SKM-1 treated with dmso at 0.1 percent for 144 hours (cell line): ENCODE data around the gene CLMN.

Experiments used
- DNase-seq: peaks from one replicate; lab custom pipeline; 2025; ENCODE audit not compliant: unreplicated experiment; lab: John Stamatoyannopoulos, UW

The CLMN gene

DNA sequence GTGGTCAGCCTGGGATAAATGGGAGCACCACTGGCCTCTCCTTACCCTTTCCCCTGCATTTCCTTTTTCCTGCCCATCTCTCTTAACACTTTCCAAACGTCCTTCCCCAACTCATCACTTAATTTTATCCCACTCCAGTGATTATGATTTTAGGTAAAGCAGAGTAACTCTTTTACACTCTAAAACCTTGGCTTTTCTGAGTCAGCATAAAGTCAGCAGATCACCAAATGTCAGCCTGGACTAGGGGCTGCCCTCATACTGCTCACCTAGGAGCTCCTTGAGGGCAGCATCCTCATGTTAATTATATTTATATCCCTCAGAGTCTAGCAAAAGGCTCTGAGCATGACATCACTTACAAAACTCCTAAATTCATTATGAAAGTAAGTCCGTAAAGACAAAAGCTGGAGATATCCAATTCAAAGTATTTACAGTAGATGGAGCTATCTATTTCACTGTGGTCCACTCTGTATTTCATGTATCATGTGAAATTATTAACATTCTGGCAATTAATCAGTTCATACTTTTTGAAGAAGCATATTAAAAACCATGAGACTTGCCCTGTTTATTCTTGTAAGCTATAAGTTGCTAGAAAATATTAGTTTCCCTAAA, 145.4 kb downstream of the CLMN start:
- DNase-seq = no peak

DNA sequence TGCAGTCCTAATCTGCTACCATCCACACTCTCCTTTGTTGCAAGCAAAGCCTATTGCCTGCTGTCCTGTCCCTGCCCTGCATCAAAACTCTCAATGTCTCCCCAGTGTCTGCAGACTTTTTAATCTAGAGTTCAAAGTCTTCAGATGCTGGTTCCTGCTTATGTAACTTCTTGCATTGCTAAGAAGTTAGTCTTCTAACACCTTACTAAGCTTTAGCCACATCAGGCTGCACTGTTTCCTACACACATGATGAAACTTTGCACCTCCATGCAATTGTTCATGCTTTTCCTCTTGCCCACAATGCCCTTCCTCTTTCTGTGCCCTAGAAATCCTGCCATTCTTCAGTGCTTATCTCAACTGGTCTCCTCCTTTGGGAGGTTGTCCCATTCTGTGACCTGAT, 146.2 kb downstream of the CLMN start:
- peak; percentile 36 for DNase-seq

DNA sequence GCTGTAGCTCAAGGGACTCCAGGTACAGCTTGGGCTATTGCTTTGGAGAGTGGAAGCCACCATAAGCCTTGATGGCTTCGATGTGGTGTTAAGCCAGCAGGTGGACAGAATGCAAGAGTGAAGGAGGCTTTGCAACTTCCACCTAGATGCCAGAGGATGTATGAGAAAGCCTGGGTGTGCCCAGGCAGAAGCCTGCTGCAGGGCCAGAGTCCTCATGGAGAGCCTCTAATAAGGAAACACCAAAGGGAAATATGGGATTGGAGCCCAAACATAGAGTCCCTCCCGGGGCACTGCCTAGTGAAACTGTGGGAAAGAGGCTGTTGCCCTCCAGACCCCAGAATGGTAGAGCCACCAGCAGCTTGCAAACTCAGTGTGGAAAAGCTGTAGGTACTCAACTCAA, 152.5 kb downstream of the CLMN start:
- no peak for DNase-seq

DNA sequence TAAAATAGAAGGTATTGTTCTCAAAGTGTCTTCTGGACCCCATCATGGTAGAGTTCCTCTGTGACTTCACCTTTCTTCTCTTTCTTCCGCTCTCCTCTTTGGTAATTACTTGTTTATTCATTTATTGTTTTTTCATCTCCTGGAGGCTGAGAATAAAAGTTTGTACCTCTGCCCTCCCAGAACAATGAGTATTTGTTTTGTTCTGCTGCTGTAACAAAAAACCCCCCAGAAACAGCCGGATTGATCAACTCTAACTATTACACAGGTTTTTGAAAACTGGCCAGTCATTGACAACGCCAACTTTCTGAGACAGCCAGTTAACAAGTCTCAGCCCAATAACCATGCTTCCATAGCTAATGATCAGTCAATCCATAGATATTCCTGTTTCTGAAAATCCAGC, 154.2 kb downstream of the CLMN start:
- DNase-seq = no peak

DNA sequence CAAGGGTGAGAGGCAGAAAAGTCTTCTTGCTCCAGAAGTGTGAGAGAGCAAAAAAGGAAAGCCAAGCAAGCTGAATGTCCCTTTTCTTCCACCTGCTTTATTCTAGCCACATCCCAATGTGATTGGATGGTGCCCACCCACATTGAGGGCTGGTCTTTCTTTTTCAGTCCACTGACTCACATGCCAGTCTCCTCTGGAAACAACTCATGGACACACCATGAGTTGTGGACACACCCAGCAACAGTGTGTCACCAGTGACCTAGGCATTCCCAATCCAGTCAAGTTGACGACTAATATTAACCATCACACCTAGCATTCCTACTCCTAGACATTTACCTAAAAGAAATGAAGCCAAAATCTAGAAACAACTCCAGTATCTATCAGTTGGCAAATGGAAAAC, 155.2 kb downstream of the CLMN start:
- DNase-seq = no peak

DNA sequence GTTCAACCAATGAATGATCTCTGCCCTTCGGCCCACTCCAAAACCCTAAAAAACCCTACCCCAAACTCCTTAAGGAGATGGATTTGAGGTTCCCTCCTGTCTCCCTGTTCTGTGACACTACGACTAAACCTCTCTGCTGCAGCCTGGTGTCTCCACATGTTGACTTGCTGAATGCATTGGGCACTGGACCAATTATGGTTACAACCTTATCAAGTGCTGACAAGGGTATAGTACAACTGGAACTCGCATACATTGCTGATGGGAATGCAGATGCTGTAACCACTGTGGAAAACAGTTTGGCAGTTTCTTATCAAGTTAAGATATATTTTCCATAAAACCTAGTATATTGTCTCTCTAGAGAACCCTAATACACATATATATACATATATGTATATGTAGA, 156.0 kb downstream of the CLMN start:
- no peak for DNase-seq

DNA sequence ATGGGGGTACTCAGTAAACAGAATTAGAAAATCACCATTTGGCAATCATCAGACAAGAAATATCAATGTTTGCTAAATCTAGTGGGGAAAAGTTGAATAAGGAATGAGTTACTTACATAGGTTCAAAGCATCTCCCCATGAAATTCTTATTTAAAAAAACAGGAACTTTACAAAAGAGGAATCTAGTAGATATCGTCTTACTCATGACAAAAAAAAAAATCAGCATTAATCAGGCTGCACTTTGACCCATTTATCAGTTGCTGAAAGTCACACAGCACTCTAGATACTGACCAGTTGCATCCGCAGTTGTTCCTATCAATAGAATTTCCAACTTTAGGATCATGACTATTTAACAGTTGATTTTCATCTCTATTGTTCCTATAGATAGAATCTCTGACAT, 156.6 kb downstream of the CLMN start:
- DNase-seq = no peak

DNA sequence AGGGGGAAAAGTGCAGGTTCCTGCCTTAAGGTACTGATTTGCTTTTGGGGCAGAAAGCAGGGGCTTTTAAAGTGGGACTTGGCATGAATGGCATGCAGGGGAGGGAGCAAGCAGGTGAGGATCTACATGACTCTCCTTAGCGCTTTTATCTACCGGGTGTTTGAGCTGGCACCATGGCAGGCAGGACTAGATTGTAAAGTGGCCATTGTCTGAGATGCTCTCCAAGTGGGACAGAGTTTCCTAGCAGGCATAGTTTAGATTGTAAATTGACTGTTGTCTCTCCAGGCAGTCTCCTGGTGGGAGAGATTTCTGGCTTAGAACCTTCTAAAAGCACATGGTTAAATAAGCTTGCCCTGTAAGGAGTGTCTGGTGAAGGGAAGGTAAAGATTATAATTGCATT, 157.1 kb downstream of the CLMN start:
- no peak for DNase-seq

DNA sequence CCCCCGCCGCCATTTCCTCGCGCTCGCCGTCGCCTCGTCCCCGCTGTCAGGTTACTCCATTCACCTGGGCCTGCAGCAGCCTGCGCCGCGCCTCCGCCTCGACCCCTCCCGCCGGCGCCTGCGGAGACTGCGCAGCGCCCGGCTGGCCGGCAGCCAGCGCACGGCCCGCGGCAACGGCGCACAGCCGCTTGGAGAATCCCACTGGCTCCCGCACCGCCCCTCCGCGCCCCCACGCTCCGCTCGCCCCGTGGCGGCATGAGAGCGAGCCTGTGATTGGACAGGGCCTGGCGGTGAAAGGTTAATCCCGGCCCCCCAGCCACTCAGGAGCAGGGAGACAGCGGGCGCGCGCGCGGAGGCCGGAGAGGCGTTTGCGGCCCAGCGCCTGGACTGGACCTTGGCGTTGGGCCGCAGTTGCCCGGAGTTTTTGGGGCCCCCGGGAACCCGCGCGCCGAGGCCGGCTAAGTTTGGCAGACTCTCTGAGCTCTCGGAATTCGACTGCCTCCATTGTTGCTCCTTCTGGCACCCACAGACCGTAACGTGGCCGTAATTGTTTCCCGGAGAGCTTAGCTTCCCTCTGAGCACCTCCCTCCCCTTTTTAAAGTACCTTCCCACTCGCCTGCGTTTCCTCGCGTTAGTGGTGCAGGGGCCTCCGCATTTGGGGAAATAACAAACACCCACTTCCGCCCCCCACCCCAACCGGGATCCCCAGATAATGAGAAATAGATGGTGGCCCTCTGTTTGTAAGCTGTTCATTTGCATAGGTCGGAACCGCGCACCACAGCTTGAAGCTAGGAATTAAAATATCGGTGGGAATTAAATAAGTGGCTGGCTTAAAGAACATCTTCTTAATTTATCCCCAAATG, 162.2 kb downstream of the CLMN start, which contains the start of gene DICER1:
DICER1 (minus strand) TSS at position 203 of the 863 bp plus-strand sequence. CDS start 24,071 bp downstream, outside the sequence.
- peak; percentile 66 for DNase-seq

DNA sequence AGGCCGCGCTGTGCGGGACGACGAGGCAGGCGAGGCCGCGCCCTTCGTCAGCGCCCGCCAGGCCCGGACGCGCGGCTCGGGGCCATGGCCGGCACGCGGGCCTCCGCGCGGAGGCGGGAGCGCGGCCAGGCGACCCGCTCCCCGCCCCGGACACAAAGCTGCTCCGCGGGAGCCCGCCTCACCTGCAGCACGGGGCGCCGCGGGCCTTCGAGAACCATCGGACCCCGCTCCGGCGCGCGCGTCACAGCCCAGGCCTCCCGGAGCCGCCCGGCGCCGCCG, 162.7 kb downstream of the CLMN start:
- DNase-seq = no peak

DNA sequence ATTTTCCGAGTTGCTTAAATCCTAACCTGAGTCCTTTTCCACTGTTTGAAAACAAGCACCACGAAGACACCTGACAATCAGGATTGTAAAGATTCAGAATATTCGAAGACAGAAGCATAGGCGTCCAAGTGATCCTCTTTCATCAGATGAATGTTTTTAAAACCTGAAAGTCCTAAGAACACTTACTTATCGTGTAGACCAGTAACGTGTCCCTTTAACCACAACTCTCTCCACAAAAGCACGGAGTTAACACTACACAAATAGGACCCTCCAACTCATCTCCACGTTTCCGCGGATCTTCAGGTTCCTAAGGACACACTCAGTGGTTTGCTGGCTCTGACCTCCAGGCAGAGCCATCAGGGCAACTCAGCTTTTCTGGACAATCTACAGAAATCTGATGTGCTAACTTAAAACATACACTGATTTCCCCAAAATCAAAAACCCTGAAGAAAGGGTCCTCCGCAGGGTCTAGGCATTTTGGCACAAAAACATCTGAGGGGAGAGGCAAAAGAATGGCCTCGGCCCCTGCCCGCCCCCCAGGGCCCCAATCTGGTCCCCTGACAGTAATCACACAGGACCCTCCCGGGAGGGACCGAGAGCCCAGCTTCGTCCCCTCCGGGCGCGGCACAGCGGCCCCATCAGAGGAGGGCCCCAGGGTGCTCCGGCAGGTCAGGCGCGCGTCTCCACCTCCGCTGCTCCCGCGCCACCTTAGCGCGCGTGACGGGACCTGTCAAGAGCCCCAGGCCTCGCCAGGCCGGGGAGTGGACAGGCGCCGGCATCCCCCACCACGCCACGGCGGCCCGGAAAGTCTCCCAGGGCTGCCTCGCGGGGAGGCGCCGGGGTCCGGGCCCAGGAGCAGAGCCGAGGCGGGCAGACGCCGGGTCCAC, 163.3 kb downstream of the CLMN start:
- DNase-seq = no peak

DNA sequence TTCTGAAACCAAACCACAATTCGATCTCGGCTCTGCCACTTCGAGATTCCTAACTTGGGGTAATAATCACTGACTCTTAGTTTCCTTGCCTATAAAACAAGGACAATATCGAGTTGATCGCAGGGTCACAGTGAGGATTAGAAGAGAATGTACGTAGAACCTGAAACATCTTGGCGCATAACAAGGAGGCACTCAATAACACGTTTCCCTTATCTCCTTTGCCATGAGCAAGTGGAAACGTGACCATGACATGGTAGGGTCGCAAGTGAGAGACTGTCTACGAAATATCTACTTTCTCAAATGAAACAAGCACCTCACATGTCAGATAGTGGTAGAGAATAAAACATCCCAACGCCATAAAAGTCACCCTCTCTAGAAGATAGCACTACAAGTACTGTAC, 164.7 kb downstream of the CLMN start:
- no peak for DNase-seq

DNA sequence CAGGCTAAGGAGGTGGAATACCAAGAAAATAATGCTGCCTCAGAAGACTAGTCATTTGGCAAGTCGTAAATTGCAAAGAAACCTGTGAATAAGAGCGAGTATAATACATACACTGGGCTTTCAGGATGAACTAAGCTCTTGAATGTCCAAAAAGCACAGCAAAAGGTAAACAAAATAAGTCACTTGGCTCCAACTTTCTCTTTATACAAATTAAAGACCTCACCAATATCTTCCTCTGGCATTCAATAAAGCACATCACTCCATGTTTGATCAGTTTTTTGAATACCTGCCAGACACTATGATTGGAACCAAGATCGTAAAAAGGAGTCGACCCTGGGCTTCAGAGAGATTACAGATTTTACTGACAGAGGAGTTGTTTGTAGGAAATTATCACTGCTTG, 165.8 kb downstream of the CLMN start:
- no peak for DNase-seq

DNA sequence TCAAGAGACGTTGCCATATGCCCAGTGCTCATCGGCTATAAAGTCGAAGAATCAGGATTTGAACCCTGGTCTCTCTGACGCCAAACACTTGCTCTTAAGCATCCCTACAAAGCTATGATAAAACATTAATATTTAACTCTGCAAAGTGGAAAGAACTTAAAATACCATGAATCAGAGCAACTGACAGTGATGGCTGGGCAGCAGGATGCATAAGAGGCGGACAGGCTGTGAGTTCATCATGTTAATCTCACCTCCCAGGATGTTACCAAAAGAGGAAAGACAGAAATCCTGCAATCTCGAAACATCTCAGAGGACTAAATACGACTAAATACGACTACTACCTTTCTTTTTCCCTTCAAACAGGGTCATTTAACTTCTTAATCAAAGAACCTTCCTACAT, 168.1 kb downstream of the CLMN start:
- no peak for DNase-seq

DNA sequence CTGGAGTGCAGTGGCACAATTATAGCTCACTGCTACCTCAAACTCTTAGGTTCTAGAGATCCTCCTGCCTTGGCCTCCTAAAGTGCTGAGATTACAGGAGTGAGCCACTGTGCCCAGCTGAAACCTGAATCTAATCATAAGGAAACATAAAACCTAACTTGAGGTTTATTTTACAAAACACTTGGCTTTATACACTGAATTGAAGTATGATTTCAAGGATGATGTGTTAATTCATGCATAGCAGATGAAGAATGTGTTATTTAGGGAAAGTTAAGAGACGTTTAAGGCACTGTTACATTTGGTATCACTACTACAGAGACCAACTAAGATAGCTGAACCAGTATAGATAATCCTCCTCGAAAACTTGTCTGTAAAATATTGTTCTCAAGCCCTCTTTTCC, 168.8 kb downstream of the CLMN start:
- DNase-seq = no peak

DNA sequence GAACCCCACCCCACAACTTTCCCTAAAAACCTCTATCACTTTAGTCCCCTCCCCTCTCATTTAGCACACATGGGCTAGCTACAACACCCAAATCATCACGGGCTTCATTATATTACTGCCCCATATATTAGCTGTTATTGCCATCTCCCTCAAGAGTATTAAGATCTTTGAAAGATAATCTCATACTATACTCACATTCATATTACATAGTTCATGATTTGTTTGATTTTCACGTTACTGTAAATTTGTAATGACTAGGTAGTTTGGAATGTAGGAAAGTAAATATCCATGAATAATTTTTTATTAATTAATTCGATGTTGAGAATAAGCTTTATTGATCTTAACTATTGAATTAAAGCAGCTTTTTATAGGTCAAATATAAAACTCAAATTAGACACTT, 170.3 kb downstream of the CLMN start:
- DNase-seq = no peak

DNA sequence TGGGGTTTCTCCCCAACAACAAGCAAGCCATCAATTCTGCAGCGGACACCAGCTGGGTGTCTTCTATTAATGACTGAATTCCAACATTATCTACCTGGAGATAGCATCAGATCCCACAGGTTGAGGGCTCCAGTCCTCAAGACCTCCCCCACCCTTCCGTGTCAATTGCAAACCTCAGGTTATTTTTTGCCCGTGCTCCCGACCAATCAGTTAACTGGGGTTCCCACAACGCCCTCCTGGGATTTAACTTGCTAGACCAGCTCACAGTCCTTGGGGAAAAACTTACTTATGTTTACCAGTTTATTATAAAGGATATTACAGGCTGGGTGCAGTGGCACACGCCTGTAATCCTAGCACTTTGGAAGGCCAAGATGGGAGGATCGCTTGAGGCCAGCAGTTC, 172.1 kb downstream of the CLMN start:
- no peak for DNase-seq

DNA sequence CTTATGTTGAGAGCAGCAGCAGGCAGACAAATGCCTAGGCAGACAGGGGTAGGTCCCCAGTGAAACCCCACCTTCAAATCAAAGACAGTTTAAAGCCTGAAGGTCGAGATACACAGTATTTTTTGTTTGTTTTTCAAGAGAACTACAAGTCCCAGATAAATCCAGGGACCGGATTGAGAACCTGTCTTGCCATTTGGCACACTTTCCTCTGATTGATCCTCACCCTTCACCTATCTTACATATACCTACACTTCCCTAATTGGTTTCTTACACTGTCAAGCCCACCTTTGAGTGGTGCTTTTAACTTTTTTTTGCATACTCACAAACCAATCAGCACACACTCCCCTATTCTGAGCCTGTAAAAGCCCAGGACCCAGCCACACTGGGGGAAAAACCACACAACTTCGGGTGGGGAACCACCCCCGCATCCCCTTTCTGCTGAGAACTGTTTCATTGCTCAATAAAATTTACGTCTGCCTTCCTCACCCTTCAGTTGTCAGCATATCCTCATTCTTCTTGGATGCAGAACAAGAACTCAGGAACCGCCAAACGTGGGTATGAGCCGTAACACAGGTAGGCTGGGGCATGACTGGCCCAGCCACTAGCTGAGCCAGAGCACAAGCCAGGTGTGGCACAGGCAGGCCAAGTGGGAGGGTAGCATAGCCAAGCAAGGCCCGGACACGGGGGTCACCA, 173.5 kb downstream of the CLMN start:
- no peak for DNase-seq

DNA sequence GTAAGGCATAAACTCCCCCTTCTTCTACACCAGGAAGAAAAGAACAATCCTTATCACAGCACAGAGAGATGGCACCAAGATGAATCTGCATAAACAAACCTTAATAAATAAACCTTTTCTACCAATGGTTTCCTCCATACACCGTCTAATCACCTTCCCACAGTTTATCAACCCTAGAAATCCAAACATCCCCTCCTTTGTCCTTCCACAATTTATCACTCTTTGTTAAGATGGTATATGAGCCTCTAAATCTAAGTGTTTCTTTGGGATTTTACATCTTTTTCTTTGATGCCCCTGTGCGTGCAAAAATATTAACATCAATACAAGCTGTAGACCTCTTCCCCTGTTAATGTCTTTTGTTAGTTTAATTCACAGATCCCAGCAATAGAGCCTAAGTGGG, 174.9 kb downstream of the CLMN start:
- DNase-seq = no peak

DNA sequence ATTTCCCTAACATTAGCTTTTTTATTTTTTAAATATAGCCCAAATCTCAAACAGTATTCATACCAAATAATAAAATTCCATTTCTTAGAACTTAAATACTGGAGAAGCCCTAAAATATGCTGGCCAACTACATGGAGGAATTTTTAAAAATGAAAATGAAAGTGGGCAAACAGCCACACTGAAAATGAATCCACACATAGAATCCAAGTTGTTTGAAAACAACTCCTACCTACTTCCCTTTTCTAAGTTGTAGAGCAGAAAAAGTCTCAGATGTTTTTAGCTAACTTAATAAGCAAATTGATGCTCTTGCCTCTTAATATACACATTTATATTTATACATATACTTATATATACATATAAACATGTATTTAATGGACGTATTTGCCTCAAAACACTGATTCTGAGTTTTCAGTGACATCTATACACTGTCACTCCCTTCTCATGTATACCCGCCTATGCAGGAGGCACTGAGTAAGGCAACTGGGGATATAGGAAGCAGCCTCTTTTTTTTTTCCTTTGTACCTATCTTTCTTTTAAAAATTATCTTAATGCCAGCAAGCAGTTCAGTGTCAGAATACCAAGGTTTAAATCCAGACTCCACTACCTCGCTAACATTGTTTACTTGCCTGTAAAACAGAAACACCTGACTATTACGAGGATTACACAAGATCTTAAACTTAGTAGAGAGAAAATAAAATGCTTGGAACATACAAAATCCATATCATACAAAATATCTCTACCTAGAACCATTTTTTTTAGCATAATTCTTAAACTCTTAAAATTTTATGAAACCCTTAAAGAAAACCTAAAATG, 175.7 kb downstream of the CLMN start:
- no peak for DNase-seq

DNA sequence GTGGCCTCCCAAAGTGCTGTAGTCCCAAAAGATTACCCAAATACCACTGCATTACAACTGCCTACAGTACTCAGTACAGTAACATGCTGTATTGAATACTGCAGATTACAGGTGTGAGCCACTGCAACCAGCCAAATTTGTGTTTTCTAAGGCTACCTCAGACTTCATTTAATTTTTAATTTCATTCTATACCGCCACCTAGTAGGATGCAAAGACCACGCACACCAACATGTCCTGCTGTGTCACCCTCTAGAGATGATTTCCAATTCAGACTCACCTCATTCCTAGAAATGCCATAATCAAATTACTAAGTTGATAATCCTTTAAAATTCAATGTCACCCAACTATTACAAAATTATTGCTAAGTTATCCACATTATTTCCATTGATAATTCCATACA, 177.5 kb downstream of the CLMN start:
- DNase-seq = no peak
